Stimulated activated CD8-positive, alpha-beta memory T cell treated with anti-CD3 and anti-CD28 coated beads, Interleukin-15, amount 100 ng/mL, for 4 hours (primary cell): ENCODE data around the gene QPRT.
"Not testable (repeated sequence)": the region's sequence is repeated elsewhere in the genome, so short reads cannot be mapped to it uniquely, and the experiment has no call there.

Source experiments
- DNase-seq, 2 donors: peaks; one replicate each; pipeline ENCODE4 v3.0.0-alpha.2; 2020; ENCODE audit warnings: low read depth in 2 of 2

QPRT gene

DNA sequence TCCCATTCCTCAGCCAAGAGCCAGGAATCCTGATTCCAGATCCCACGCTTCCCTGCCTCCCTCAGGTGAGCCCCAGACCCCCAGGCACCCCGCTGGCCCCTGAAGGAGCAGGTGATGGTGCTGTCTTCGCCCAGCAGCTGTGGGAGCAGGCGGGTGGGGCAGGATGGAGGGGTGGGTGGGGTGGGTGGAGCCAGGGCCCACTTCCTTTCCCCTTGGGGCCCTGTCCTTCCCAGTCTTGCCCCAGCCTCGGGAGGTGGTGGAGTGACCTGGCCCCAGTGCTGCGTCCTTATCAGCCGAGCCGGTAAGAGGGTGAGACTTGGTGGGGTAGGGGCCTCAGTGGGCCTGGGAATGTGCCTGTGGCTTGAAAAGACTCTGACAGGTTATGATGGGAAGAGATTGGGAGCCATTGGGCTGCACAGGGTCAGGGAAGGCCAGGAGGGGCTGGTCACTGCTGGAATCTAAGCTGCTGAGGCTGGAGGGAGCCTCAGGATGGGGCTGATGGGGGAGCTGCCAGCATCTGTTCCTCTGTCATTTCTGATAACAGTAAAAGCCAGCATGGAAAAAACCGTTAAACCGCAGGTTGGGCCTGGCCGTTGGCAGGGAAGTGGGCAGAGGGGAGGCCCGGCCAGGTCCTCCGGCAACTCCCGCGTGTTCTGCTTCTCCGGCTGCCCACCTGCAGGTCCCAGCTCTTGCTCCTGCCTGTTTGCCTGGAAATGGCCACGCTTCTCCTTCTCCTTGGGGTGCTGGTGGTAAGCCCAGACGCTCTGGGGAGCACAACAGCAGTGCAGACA, 15.8 kb upstream of the QPRT start, which contains the start of gene SPN:
TSS of gene SPN (plus strand) at position 232 of the 791 bp plus-strand sequence. CDS start at position 714, 482 bp downstream.
- no peak for DNase-seq

DNA sequence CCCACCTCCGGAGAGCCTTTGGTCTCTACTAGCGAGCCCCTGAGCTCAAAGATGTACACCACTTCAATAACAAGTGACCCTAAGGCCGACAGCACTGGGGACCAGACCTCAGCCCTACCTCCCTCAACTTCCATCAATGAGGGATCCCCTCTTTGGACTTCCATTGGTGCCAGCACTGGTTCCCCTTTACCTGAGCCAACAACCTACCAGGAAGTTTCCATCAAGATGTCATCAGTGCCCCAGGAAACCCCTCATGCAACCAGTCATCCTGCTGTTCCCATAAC, 15.2 kb upstream of the QPRT start:
- DNase-seq: no peak

DNA sequence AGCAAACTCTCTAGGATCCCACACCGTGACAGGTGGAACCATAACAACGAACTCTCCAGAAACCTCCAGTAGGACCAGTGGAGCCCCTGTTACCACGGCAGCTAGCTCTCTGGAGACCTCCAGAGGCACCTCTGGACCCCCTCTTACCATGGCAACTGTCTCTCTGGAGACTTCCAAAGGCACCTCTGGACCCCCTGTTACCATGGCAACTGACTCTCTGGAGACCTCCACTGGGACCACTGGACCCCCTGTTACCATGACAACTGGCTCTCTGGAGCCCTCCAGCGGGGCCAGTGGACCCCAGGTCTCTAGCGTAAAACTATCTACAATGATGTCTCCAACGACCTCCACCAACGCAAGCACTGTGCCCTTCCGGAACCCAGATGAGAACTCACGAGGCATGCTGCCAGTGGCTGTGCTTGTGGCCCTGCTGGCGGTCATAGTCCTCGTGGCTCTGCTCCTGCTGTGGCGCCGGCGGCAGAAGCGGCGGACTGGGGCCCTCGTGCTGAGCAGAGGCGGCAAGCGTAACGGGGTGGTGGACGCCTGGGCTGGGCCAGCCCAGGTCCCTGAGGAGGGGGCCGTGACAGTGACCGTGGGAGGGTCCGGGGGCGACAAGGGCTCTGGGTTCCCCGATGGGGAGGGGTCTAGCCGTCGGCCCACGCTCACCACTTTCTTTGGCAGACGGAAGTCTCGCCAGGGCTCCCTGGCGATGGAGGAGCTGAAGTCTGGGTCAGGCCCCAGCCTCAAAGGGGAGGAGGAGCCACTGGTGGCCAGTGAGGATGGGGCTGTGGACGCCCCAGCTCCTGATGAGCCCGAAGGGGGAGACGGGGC, 14.7 kb upstream of the QPRT start:
- DNase-seq: no peak

DNA sequence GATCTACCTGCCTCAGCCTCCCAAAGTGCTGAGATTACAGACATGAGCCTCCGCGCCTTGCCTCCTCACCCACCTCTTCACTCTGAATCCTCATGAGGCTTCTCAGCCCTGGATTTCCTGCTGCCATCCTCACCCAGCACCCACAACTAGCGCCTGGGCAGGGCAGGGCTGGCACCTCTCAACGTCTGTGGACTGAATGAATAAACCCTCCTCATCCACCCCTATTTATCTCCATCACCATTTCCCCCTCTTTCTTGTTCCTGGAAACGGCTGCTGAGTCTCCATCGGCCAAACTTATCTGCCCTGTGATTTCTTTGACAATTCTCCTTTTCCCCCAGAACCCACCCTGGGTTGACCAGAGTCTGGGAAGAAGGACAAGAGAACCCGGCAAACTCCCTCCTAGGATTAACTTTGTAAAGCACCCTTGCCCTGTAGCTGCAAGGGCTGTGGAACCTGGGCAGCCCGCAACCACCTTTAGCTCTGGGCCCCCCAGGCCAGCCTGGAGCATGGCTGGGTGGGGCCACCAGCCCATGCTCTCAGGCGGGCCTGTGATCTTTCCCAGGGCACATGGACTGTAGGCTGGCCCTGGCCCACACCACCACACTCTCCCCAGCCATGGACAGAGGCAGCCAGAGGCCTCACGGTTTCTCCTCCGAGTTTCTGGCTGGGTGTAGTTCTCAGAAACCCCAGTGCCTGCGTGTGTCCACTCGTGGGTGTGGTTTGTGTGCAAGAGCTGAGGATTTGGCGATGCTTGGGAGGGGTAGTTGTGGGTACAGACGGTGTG, 13.5 kb upstream of the QPRT start:
- no peak for DNase-seq

DNA sequence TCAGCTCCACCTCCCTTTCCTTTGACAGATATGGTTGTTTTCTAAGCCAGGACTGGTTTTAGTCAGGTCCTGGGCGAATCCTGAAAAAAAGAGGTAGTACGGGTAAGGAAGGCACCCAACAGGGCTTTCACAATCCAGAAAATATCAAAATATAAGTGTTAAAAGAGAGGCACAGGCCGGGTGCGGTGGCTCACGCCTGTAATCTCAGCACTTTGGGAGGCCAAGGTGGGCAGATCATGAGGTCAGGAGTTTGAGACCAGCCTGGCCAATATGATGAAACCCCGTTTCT, 11.7 kb upstream of the QPRT start:
- not testable (repeated sequence) for DNase-seq

DNA sequence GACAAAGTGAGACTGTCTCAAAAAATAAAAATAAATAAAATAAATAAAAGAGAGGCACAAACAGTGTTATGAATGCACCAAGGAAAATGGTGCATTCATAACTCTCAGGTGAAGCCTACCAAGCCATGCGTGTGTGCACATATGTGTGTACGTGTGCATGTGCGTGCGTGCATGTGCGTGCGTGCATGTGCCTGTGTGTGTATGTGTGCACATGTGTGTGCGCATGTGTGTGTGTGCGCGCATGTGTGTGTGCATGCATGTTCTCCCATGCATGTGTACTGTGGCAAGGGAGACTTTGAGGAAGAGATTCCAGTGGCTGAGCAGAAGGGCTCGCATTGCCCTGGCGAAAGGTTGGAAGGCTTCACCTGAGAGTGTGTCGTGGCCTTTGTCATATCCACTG, 11.2 kb upstream of the QPRT start:
- no peak for DNase-seq

DNA sequence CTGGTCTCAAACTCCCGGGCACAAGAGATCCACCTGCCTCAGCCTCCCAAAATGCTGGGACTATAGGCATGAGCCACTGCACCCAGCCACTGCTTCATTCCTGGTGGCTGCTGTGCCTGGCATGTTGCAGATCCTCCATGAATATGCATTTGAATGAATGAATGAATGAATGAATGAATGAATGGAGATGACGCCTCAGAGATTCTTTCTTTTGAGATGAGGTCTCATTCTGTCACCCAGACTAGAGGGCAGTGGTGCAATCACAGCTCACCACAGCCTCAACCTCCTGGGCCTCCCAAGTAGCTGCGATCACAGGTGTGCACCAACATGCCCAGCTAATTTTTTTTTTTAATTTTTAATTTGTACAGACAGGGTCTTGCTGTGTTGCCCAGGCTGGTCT, 10.7 kb upstream of the QPRT start:
- no peak for DNase-seq

DNA sequence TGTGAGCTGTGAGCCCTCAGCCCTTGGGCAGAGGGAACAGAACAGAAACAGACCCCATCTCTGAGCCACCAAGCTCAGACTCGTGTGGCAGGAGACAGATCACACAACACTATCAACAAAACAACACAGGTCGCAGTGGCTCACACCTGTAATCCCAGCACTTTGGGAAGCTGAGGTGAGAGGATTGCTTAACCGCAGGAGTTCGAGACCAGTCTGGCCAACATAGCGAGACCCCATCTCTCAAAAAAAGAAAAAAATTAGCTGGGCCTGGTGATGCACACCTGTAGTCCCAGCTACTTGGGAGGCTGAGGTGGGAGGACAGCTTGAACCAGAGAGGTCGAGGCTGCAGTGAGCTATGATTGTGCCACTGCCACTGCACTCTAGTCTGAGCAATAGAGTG, 5.5 kb upstream of the QPRT start:
- no peak for DNase-seq

DNA sequence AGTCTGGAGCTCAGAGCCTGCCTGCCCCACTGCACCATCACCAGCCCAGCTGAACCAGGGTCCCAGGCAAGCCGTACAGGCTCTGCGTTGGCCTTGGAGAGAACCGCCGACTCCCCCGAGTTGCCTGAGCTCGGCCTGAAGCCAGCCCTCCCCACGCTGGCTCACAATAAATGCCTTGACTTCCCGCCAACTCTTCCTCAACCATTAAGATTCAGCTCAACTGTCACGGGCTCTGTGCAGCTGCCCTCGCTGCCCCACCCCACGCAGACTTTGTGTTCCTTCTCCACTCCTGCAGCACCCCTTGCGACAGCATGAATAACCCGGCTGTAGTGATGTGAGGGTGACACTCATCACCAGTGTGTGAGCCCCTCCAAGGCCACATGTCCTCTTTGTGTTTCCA, 4.8 kb upstream of the QPRT start:
- DNase-seq: no peak

DNA sequence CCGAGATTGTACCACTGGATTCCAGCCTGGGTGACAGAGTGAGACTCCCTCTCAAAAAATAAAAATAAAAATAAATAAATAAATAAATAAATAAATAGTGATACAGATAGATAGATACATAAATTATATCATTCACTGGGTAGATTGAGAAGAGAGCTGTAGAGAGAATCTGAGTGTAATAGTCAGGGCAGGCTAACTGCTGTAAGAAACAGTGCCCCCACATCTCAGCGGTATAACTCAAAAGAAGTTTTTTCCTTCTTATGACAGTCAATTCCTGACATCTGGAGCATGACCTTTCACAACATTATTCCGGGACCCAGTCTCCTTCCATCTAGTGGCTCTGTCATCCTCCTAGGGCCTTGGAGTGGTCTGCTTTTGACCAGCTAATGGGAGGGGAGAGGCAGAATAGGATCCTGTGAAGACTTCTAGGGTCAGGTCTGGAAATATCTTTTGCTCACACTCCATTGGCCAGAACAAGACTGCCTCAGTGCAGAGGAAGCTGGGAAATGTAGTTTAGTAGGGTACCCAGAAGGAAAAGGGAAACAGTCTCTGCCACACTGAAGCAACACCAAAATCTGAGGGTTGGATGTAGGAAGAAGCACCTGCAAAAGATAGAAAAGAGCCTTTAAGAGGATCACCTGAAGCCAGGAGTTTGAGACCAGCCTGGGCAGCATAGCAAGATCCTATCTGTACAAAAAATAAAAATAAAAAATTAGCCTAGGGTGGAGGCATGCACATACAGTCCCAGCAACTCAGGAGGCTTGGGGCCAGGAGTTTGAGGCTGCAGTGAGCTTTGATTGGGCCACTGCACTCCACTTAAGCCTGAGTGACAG, 3.0 kb upstream of the QPRT start:
- DNase-seq: no peak

DNA sequence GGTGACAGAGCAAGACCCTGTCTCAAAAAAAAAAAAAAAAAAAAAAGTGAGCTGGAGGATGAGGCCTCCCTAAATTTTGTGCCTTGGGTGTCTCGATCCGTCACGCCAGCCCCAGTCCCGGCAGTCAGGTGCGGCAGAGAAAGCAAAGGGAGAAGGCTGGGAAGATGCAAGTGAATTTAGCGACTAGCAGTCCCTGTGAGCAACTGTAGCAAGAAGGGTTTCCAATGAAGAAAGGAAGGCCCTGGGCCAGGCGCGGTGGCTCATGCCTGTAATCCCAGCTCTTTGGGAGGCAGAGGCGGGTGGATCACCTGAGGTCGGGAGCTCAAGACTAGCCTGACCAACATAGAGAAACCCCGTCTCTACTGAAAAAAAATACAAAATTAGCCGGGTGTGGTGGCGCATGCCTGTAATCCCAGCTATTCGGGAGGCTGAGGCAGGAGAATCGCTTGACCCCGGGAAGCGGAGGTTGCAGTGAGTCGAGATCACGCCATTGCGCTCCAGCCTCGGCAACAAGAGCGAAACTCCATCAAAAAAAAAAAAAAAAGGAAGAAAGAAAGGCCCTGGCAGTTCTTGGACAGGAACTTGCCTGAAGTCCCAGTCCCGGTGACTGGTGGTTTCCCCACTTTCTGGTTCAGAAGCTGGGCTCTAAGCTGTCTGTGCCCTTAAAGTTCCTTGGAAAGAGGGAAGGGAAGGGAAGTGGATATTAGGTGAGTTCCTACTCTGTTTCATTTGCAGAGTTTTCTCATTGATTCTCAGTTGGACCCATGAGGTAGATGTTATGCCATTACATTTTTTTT, 1.8 kb upstream of the QPRT start:
- DNase-seq: no peak

DNA sequence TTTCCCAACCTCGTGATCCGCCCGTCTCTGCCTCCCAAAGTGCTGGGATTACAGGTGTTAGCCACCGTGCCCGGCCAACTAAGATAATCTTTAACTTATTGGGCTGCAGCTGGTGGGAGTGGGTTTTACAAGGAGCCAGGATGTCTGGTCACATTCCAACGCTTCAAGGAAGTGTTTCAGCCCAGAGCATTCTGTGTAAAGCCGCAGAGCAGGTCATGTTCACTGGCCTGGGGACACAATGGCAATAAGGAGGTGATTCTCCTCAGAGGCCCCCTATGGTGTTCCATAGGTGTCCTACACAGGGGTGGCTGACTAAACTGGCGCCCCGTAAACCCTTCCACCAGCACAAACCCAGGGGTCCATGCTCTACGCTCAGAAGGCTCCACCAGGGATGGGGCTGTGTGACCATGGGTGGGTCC, 1.2 kb downstream of the QPRT start:
- no peak for DNase-seq

DNA sequence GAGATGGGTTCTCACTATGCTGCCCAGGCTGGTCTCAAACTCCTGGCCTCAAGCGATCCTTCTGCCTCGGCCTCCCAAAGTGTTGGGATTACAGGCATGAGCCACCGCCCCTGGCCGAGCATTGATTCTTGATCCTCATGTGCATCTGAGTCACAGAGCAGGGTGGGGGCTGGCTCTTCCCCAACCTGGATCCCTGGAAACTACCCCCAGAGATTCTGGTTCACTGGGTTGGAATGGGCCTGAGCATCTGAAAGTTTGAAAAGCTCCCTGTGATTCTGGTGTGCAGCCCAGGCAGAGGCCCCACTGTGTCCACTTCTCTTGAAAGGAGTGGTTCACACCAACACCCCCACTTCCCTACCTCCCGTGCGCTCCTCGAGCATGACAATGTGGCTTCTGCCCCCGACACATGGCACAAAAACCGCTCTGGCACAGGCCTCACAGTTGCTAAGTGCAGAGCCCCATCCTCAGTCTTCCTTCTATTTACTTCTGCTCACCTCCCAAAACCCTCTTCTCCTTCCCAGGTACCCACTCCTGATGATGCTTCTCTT, 4.6 kb downstream of the QPRT start:
- DNase-seq: no peak

DNA sequence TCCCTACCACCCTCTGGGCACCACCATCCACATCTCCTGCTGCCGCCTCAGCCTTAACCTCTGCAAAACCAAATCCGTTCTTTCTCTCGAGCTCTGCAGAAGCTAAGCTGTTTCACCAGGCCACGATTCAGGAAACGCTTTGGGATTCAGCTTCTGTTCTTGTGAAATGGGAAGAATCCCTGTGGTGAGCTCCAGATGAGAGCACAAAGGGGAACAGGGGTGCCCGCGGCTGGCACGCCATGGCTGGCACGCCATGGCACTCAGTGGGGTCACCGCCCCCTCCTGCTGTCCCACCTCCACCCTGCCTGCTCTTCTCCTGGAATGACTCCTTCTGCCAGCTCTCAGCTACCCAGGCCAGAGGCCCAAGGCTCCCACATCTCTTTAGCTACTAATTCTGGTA, 5.7 kb downstream of the QPRT start:
- no peak for DNase-seq

DNA sequence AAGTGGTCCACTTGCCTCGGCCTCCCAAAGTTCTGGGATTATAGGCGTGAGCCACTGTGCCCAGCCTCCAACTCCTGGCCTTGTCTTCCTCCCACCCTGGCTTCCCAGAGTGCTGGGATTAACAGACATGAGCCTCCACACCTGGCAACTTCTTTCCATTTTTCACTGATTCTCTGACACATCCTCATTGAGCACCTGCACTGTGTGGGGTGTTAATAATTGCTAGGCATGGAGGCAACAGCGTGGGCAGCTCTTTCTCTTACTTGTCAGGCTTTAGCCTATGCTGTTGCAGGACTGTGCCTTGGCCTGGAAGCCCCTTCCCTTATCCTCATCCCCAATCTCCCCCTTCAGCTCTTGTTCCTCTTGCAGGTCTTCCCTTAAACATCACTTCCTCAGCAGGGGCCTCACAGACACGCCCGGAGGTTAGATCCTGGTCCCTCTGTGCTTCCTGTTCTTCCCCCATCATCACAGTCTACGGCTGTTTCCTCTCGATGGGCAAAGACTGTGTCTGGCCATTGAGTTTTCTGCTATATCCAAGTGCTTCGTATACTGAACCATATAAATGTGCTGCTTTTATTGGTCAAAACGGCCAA, 7.9 kb downstream of the QPRT start:
- no peak for DNase-seq

DNA sequence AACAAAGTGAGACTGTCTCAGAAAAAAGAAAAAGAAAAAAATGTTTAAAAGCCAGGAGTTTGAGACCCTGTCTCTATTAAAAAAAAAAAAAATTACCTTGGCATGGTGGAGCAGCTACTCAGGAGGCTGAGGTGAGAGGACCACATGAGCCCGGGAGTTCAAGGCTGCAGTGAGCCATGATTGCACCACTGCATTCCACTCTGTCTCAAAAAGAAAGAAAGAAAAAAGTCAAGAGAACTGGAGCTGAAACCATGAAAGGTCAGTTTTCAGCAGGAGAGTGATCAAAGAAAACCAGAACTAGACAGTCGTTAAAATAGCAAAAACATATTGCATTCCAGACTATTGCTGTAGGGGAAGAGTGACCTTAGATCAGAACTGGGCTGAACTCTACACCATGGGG, 8.8 kb downstream of the QPRT start:
- no peak for DNase-seq

DNA sequence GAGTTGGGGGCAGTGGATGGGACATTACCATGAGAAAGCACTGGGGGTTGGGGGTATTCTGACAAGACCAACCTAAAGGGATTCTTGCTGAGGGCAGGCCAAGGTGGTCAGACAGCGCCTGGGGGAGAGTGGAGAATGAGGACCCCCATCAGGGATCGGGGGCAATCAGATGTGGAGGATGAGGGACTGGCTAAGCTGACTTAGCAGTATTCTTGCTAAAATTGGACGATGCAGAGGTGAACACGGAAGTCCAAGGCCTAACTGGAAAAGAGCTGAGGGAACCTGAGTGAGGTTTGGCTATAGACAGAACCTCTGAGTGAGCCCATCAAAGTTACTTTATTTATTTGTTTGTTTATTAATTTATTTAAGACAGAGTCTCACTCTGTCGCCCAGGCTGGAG, 9.2 kb downstream of the QPRT start:
- DNase-seq: no peak

DNA sequence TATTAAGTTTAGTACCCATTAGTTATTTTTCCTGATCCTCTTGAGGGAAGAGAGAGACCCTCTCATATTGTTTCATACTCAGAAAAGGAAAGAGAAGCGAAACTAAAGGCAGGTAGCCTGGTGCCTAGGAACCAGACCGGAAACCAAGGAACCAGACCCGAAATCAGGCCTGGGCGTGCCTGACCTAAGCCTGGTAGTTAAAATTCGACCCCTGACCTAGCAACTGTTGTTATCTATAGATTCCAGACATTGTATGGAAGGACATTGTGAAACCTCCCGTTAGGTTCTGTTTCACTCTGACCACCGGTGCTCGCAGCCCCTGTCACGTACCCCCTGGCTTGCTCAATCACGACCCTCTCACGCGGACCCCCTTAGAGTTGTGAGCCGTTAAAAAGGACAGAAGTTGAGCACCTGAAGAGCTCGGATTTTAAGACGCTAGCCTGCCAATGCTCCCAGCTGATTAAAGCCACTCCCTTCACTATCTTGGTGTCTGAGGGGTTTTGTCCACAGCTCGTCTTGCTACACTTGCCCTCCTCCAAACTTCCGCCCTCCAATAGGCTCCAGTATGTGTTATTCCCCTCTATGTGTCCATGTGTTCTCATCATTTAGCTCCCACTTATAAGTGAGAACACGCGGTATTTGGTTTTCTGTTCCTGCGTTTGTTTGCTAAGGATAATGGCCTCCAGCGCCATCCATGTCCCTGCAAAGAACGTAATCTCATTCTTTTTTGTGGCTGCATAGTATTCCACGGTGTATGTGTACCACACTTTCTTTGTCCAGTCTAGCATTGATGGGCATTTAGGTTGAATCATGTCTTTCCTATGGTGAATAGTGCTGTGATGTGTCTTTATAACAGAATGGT, 10.7 kb downstream of the QPRT start:
- DNase-seq: not testable (repeated sequence)

DNA sequence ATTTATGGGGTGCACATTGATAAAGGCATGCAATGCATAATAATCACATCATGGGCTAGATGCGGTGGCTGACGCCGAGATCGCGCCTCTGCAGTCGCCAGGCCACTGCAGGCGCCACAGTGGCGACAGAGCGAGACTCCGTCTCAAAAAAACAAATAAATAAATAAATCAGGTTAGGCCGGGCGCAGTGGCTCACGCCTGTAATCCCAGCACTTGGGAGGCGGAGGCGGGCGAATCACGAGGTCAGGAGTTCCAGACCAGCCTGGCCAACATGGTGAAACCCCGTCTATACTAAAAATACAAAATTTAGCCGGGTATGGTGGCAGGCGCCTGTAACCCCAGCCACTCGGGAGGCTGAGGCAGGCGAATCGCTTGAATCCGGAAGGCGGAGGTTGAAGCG, 13.6 kb downstream of the QPRT start:
- not testable (repeated sequence) for DNase-seq
